Activated CD4-positive, alpha-beta T cell treated with anti-CD3 and anti-CD28 coated beads, Interleukin-2, amount 10 ng/mL, durations not matched to agents 24 days and 14 days (primary cell): ENCODE data around the gene DENND2D. TPM values are rescaled to one million over a fixed set of nuclear protein-coding genes. Genes with fewer than 3 reads are reported as not detected.

Source experiments
- DNase-seq: peaks from one replicate; pipeline ENCODE4 v3.0.0; 2022
- H3K27ac Mint-ChIP-seq: one replicate; pipeline ENCODE4 v1.8.0; 2022; ENCODE audit warnings: mild to moderate bottlenecking, mixed read lengths
- H3K27me3 Mint-ChIP-seq: one replicate; pipeline ENCODE4 v1.8.0; 2022; ENCODE audit warnings: mixed read lengths
- H3K36me3 Mint-ChIP-seq: one replicate; pipeline ENCODE4 v1.8.0; 2022; ENCODE audit warnings: low read depth, mild to moderate bottlenecking, mixed read lengths
- H3K4me1 Mint-ChIP-seq: one replicate; pipeline ENCODE4 v1.8.0; 2021; ENCODE audit warnings: mixed read lengths
- H3K4me3 Mint-ChIP-seq: one replicate; pipeline ENCODE4 v1.8.0; 2022; ENCODE audit warnings: mild to moderate bottlenecking, moderate library complexity, mixed read lengths
- H3K9me3 Mint-ChIP-seq: one replicate; pipeline ENCODE4 v1.8.0; 2021; ENCODE audit warnings: mixed read lengths
- intact Hi-C: fragments of 100-400 bp; cut with micrococcal nuclease; formaldehyde crosslinking; loops from one replicate; pipeline ENCODE4 v1.15.1; 2023
- total RNA-seq: library from RNA; stranded (reverse); gene quantifications from 2 replicates; pipeline ENCODE4 v1.2.3, GENCODE V29; 2022

DENND2D gene
- total RNA-seq, 1 donor from 2014 or later = 175 TPM

DNA sequence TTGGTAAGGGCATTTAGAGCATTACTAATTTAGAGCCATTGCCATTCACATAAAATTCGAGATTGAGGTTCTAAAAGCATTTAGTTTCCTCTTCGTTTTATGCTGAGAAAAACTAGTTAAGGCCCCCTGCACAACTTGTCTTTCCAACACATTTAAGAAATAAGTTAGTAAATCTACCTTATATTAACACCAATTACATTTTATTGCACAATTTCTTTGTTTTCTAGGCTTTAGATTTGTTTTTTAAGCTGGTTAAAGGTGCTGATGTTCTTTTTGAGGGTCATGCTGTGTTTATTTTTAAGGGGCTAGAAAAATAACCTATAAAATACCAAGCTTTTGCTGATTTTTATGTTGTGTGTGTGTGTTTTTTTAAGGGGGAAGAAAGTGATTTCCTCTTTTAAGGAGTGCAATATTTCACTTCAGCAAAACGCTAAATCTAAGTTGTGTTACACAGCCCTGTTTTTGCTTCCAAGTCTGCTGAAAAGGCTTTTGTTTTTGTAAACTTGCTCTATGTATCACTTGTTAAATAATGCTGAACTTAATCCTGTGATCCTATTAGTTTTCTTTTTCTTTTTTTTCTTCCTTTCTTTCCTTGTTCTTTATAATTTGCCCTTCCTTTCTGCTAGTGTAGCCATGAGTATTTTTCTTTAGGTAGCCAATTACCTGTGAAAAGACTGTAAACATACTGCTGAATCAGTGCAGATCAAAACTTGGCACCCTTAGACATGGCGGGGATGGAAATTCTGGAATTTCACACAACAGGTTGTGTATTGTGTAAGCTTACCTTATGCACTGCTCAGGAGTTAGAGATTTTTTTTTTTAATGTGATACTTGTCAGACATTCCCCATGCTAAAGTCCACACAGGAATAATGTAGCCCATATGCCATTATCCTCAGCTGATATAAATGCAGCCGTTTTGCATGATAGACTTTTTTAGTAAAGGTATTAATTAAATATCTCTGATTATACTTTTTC is 58.9 kb downstream of the DENND2D start:
- DNase-seq = no peak
- H3K36me3 Mint-ChIP-seq = peaks cover 21% of the 10 kb centered on the region
- peak overlapping the region; percentile 48 for H3K27ac Mint-ChIP-seq
- H3K4me3 Mint-ChIP-seq = peak overlapping the region; percentile 92
- no peaks in the 10 kb centered on the region for H3K27me3 Mint-ChIP-seq
- H3K4me1 Mint-ChIP-seq = peaks cover 42% of the 10 kb centered on the region
- no peaks in the 10 kb centered on the region for H3K9me3 Mint-ChIP-seq
- intact Hi-C loops = loop anchor here (5.0 to 10.0 kb wide), 4 partner anchors 177 to 616 kb away; partner anchors contain the start of genes CD53, DDX20, LRIF1 and RAP1A

DNA sequence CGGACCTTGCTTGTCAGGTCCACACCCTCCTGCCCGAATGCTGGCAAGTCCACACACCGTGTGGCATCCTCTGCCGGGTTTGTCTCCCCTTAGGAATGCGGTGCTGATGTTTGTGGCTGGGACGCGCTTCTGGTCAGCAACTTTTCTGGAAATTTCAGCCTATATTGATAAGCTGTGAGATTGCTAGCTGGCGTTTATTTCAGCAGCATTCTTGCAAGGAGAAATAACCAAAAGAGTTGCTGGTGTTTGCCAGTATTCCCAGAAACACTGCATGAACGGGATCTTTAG is 59.8 kb downstream of the DENND2D start:
- H3K9me3 Mint-ChIP-seq = no peaks in the 10 kb centered on the region

DNA sequence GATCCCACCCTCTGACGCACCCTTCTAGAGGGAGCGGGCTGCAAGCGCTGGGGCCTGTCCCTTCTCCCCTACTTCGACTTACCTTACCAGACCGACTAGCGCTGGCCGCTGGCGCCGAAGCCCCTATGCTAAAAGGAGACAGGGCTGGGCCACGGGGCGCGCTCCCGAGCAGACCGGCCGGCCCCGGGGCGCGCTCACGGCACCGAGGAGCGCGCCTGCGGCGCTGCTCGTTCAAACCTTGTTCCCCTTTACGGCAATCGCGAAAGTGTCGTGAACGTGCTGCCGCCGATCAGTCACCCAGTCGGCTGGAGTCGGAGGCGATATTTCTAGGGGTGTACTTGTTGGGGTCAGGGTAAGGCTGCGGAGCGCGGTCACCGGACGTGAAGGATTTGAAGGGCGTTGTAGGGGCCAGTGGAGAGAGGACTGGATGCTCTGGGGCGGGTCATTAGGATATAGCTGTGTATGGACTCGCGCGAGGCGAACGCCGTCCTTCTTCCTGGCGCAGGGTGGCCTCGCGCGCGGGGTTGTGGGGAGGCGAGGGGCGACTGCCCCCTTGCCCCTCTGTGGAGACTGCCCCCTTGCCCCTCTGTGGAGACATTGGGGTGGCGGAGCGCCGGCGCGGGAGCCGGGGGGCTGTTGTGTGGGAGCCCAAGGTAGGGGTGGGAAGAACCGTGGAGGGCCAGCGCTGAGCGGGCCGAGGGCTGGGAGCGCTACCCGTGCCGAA is 60.3 kb downstream of the DENND2D start, which contains the start of the genes CEPT1 and DRAM2:
TSS of gene CEPT1 (plus strand) at position 268 of the 724 bp plus-strand sequence. CDS start 7,492 bp downstream, outside the sequence.
TSS of gene DRAM2 (minus strand) at position 138 of the 724 bp plus-strand sequence. CDS start 8,539 bp downstream, outside the sequence.
- Mint-ChIP-seq H3K9me3 (no peaks in the 10 kb centered on the region), H3K36me3 (peaks cover 26% of the 10 kb centered on the region), H3K4me3 (peak within 1 kb of the TSS; percentile 92), H3K27ac (peak within 1 kb of the TSS; percentile 95), H3K4me1 (peaks cover 33% of the 10 kb centered on the region), H3K27me3 (no peaks in the 10 kb centered on the region)
- peak; percentile 98 for DNase-seq
- intact Hi-C loops = loop anchor here (1.0 to 10.0 kb wide), 7 partner anchors 61 to 617 kb away; partner anchors contain the start of genes ATP5PB, CD53, DDX20 and DENND2D

More for the DNA sequence above, 59.8 kb downstream of the DENND2D start:
- intact Hi-C loops = loop anchor here (1.0 to 10.0 kb wide), 5 partner anchors 76 to 617 kb away; partner anchors contain the start of genes CD53, DDX20, LRIF1 and RAP1A
- H3K4me3 Mint-ChIP-seq = peak overlapping the region; percentile 92
- H3K4me1 Mint-ChIP-seq = peaks cover 34% of the 10 kb centered on the region
- H3K27me3 Mint-ChIP-seq = no peaks in the 10 kb centered on the region
- H3K27ac Mint-ChIP-seq = peak overlapping the region; percentile 95
- no peak for DNase-seq
- peaks cover 22% of the 10 kb centered on the region for H3K36me3 Mint-ChIP-seq

DNA sequence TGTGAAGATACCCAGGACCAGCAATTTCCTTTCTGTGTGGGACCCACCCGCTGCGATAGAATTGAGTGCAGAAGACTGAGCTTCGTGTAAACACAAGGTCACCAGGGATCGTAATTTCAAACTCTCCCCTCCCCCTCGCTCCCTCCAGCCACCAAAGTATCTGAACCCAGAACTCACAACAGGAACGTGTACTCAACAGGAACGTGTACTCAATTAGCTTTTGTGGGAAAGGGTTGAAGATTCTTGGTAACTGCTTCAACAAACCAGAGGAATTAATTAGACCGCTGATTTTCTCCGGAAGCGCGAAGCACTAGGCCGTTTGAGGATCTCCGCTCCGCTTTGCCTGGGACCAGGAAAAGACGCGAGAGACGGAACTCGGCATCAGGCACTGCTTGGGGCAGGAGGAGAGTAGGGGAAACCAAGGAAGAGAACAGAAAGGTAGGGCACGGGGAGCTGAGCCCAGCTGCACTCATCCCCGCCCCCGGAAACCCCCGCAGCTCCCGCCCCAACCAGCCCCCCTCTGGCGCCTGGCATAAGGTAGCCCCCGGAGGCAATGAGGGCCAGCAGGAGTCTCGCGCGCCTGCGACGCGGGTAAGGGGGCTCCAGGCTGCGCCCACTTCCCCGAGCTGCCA is 61.0 kb downstream of the DENND2D start:
- Mint-ChIP-seq H3K4me1 (peaks cover 33% of the 10 kb centered on the region), H3K9me3 (no peaks in the 10 kb centered on the region), H3K27me3 (no peaks in the 10 kb centered on the region), H3K27ac (peak overlapping the region; percentile 95), H3K4me3 (peak overlapping the region; percentile 92), H3K36me3 (peaks cover 30% of the 10 kb centered on the region)
- DNase-seq = peak; percentile 85
- intact Hi-C loops = loop anchor here (2.0 kb wide), 2 partner anchors 61 to 309 kb away; partner anchors contain the start of genes ATP5PB, DENND2D and WDR77

Other genes starting within 250 kb of the DENND2D start
- 14.0 and 14.4 TPM in 2 replicates for gene LRIF1, start 236.7 kb downstream of the DENND2D start, total RNA-seq
- gene DRAM2, start 60.6 kb downstream of the DENND2D start, total RNA-seq = 25.8 and 26.5 TPM in 2 replicates
- gene CEPT1, start 60.4 kb downstream of the DENND2D start, total RNA-seq = 32.4 and 32.9 TPM in 2 replicates
- gene CHI3L2, start 27.1 kb upstream of the DENND2D start, total RNA-seq = 2.3 and 3.9 TPM in 2 replicates
- gene CHIA, start 90.2 kb upstream of the DENND2D start, total RNA-seq = not detected in 2 replicates
- gene OVGP1, start 227.1 kb upstream of the DENND2D start, total RNA-seq = 0.65 and 0.71 TPM in 2 replicates
- 60.9 and 65.0 TPM in 2 replicates for gene WDR77, start 248.6 kb upstream of the DENND2D start, total RNA-seq
- 308 and 325 TPM in 2 replicates for gene ATP5PB, start 248.8 kb upstream of the DENND2D start, total RNA-seq